ENCODE measurements around the gene SFTPD. TPM values are rescaled to one million over a fixed set of nuclear protein-coding genes. Genes with fewer than 3 reads are reported as not detected.

SFTPD gene
- total RNA-seq, 1 experiment from 2014 or later: 0.24 TPM

DNA sequence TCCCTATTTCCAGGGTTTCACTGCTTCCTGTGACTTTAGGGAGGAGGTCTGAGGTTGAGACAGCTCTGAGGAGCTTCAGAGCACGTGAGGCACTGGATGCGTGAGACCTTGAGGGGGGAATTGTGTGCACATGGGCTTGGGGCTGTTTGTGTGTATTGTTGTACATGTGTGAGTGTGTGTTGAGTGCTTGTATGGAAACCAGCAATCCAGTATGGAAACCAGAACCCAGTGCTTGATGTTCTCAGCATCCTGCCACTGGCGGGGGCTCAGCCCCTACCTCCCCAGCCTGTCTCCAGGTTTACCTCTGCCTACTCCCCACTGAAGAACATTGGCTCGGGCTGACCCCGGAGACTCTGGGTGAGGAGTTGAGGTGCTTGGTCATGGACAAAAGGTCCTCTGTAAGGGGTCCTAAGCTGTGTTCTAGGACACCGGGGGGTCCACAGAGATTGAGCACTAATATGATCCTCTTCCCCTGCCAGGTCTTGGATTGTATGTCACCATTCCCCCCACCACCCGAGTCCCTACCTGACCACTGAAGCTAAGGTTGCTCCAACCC, 20.8 kb downstream of the SFTPD start:
- peaks cover 4 to 5% of the 10 kb centered on the region in 2 experiments for H3K4me1 Mint-ChIP-seq
- H2BK12ac ChIP-seq (ENCODE audit: insufficient read length, low read depth, low read length): no peak overlapping the region
- no peak overlapping the region for H2AFZ ChIP-seq (ENCODE audit: low read length)
- peaks cover 3% of the 10 kb centered on the region for H3K23me2 ChIP-seq (ENCODE audit: insufficient read length, low read depth, low read length, poor library complexity, severe bottlenecking)
- no peak overlapping the region for H3K56ac ChIP-seq (ENCODE audit: insufficient read length, low read depth, low read length)
- H3K4me3 Mint-ChIP-seq: no peak overlapping the region
- H2BK5ac ChIP-seq (ENCODE audit: insufficient read length, low read length): no peak overlapping the region
- no peak overlapping the region for H3K27ac Mint-ChIP-seq
- H4K8ac ChIP-seq (replicated peaks; ENCODE audit: insufficient read length, low read depth, low read length): no peak overlapping the region
- H2AK5ac ChIP-seq (ENCODE audit: insufficient read length, low read length): no peak overlapping the region
- no peak overlapping the region for H3K4ac ChIP-seq (ENCODE audit: low read depth, low read length)
- no peaks in the 10 kb centered on the region for H3K79me1 ChIP-seq (ENCODE audit: insufficient read depth, low read depth, low read length, poor library complexity, severe bottlenecking)
- H4K91ac ChIP-seq (ENCODE audit: insufficient read length, low read depth, low read length): no peak overlapping the region
- no peak overlapping the region for H3T11ph ChIP-seq (ENCODE audit: low read length)
- H3K9ac ChIP-seq (ENCODE audit: extremely low read depth, insufficient read length, low read length): no peak overlapping the region
- H2BK20ac ChIP-seq (ENCODE audit: low read depth, low read length, poor library complexity, severe bottlenecking): no peak overlapping the region
- H3K9me3 ChIP-seq (ENCODE audit: control insufficient read depth, low read depth, low read length): no peaks in the 10 kb centered on the region
- H3K18ac ChIP-seq (ENCODE audit: insufficient read length, low read depth, low read length): no peak overlapping the region
- TF ChIP-seq, protein P1, sequence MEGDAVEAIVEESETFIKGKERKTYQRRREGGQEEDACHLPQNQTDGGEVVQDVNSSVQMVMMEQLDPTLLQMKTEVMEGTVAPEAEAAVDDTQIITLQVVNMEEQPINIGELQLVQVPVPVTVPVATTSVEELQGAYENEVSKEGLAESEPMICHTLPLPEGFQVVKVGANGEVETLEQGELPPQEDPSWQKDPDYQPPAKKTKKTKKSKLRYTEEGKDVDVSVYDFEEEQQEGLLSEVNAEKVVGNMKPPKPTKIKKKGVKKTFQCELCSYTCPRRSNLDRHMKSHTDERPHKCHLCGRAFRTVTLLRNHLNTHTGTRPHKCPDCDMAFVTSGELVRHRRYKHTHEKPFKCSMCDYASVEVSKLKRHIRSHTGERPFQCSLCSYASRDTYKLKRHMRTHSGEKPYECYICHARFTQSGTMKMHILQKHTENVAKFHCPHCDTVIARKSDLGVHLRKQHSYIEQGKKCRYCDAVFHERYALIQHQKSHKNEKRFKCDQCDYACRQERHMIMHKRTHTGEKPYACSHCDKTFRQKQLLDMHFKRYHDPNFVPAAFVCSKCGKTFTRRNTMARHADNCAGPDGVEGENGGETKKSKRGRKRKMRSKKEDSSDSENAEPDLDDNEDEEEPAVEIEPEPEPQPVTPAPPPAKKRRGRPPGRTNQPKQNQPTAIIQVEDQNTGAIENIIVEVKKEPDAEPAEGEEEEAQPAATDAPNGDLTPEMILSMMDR (conservative IDR thresholded peaks at IDR 0.05): no peak
- no peaks in the 10 kb centered on the region for H4K20me1 ChIP-seq (ENCODE audit: control insufficient read depth, insufficient read depth, insufficient read length)
- no peaks in the 10 kb centered on the region for H3K79me2 ChIP-seq (ENCODE audit: insufficient read depth, low read length)
- no peak overlapping the region for H3K27ac ChIP-seq (ENCODE audit: insufficient read length, low read depth, low read length)
- no peak overlapping the region for H2BK120ac ChIP-seq (ENCODE audit: low read depth, low read length, poor library complexity, severe bottlenecking)
- H2BK15ac ChIP-seq (ENCODE audit: low read depth, low read length): no peak overlapping the region
- no peak overlapping the region for H3K23ac ChIP-seq (ENCODE audit: insufficient read length, low read depth, low read length)
- H3K27me3 Mint-ChIP-seq (ENCODE audit: low read depth): peaks cover 26% of the 10 kb centered on the region
- no peak overlapping the region for H3K4me2 ChIP-seq (ENCODE audit: insufficient read depth, insufficient read length, low read length)
- DNase-seq: no peak
- WGBS (ENCODE audit: extremely low coverage, insufficient read length, low lambda C conversion rate): no CpG with 5 or more reads among the region's 7 CpGs
- no peak overlapping the region for H4K5ac ChIP-seq (ENCODE audit: insufficient read length, low read depth, low read length)
- no peak overlapping the region for H3K14ac ChIP-seq (ENCODE audit: insufficient read depth, low read length)
- H3K36me3 Mint-ChIP-seq (ENCODE audit: insufficient read depth in 1 of 3, low read depth in 3 of 3): peaks cover 7 to 12% (median 7%) of the 10 kb centered on the region in 3 experiments
- H3K9me3 Mint-ChIP-seq: peaks cover 6 to 12% of the 10 kb centered on the region in 2 experiments
- H3K27me3 ChIP-seq (ENCODE audit: insufficient read depth, low read length): peaks cover 7% of the 10 kb centered on the region; the same call in 1 of the 2 replicates
- peaks cover 3% of the 10 kb centered on the region; the same call in 1 of the 2 replicates for H3K4me1 ChIP-seq (ENCODE audit: insufficient read depth, low read length)
